ENCODE results near the gene SLC6A18. TPM values are rescaled to one million over a fixed set of nuclear protein-coding genes. Genes with fewer than 3 reads are reported as not detected.

The SLC6A18 gene
- total RNA-seq, 1 donor from 2014 or later = not detected

DNA sequence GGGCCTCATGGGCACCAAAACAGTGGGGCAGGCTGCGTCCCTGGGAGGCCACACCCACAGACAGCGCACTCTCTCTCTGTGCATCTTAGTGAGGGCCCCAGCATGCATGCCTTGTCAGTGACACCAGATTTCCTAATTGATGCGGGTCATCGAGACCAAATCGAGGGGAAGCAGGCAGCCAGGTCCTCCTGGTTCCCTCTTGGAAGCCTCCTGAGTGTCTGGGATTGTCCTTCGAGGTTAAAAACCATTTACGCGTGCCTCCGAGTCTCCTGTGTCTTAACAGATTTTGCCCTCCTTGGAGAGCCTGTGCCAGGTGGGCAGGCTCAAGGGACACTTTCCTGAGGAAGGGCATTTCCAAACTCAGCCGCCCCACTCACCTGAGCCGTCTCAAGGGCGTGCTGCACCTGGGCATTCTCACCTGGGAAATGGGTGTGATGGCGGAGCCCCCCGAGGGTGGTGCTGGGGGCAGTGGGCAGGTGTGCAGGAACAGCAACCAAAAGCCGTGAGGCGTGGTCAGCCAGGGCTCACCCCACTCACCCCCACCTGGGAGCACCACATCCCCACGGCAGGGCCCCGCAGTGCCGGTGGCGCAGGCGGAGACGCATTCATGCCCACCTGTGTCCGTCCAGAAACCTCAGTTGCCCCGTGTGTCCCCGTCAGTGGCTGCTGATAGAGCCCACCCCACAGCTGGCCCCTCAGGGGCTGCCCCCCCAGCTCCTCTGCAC, 21.1 kb upstream of the SLC6A18 start:
- intact Hi-C loops (cut with micrococcal nuclease) = no loop called here
- Mint-ChIP-seq H3K27me3 (no peaks in the 10 kb centered on the region), H3K9me3 (no peaks in the 10 kb centered on the region), H3K36me3 (ENCODE audit: low read depth) (no peaks in the 10 kb centered on the region), H3K4me1 (no peaks in the 10 kb centered on the region), H3K4me3 (no peak overlapping the region), H3K27ac (no peak overlapping the region)
- no peak for DNase-seq

DNA sequence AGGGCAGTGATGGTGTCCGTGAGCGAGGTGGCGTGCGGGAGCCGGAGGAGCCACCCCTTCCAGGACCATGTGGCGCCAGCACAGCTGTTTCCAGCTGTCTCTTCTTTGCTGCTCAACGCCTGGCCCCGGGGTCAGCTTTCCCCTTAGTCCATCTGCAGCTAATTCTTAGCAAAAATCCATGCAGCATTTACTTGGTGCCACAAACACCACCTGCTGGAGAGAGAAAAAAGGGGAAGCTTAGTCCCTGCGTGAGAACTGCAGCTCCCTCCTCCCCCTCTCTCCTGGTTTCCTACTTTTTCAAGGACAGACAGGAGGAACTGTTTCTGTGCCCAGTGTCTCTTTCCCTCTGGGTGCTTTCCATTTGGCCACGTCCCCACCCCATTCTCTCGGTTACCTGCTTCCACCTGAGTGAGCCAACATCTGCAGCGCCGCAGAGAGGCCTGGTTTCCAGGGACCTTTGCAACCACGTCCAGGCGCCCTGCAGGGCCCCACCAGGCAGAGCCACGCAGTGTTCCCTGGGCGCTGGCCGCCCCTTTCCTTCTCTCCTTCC, 20.4 kb upstream of the SLC6A18 start:
- intact Hi-C loops (cut with micrococcal nuclease) = no loop called here
- Mint-ChIP-seq H3K27ac (no peak overlapping the region), H3K27me3 (no peaks in the 10 kb centered on the region), H3K9me3 (no peaks in the 10 kb centered on the region), H3K36me3 (ENCODE audit: low read depth) (no peaks in the 10 kb centered on the region), H3K4me1 (no peaks in the 10 kb centered on the region), H3K4me3 (no peak overlapping the region)
- no peak for DNase-seq

DNA sequence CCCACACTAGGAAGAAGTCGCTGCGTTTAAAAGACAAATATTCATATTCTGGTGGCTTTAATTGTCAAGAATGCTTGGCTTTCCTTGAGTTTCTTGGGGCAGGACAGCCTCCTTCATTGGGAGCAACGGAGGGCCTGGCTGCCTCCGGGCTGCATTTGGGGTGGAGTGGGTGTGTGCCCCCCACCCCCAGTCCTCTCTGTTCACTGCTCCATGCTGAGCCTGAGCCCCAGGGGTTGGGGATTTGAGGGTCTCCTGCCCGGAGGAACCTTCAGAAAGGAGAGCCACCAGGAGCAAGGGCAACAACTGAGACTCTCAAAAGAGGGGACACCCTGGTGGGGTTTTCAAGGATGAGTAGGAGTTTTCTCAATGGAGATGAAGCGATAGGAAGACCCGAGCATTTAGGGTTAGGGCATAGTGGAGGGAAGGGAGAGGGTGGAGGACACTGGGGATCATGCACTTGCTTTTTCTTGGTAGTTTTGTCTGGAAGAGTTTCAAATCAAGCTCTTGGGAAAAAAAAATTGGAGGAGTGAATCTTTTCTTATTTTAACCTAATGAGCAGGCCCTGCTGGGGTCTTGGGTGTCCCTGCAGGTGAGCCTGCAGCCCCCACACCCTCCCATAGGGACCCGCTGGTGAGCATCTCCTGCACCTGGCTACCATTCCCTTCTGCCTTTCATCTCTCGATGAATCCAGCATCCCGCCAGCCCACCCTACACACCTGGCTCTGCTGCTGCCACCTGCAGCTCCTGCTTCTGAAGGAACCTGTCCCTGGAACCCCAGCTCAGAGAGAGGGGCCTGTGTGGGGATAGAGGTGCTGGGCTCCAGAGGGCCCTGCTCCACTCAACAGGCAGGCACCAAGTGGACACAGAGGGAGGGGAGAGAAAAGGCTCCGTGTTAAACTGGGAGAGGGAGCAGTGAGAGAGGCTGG, 19.7 kb upstream of the SLC6A18 start:
- H3K36me3 Mint-ChIP-seq (ENCODE audit: low read depth) = no peaks in the 10 kb centered on the region

DNA sequence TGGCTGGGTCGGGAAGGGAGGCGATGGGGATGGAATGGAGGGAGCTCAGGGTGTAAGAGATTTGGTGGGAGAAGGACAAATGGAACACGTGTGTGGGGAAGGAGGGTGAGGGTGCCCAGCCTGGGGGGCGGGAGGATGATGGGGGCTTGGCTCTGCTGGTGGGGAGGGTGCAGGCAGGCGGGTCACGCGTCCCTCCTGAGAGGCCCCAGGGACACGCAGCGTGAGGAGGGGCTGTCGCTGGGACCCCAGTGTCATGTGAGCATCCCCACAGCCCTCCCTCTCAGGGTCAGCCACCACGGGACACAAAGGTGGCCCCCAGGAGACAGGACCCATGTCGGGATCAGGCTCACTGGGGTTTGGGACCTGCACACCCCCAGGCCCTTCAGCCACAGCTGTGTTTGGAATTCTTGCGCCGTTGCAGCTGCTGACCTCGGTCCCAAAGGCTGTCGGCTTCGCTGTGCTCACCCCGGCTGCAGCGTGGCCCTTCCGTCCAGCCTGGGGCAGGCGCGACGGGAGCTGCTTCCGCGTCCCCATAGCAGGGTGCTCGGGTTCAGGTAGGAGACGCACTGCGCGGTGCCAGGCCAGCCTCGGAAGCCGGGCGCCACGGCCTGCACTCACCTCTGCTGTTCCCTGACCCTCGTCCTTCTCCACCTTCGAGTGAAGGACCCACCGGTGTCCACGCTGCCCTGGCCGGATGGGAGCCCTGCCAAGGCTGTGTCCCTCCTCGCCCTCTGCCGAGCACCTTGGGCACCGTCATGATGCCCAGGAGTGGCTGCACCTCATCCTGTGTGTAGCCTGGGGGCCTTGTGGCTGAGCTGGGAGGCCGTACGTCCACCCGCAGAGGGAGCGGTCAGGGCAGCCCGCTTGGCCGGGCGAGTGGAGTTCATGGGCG, 18.4 kb upstream of the SLC6A18 start:
- no peaks in the 10 kb centered on the region for H3K4me1 Mint-ChIP-seq
- H3K27ac Mint-ChIP-seq = no peak overlapping the region
- H3K27me3 Mint-ChIP-seq = no peaks in the 10 kb centered on the region
- intact Hi-C loops (cut with micrococcal nuclease) = no loop called here
- H3K36me3 Mint-ChIP-seq (ENCODE audit: low read depth) = no peaks in the 10 kb centered on the region
- H3K9me3 Mint-ChIP-seq = no peaks in the 10 kb centered on the region
- H3K4me3 Mint-ChIP-seq = no peak overlapping the region
- DNase-seq = no peak

More for the DNA sequence above, 19.7 kb upstream of the SLC6A18 start:
- Mint-ChIP-seq H3K4me1 (no peaks in the 10 kb centered on the region), H3K27me3 (no peaks in the 10 kb centered on the region), H3K4me3 (no peak overlapping the region), H3K9me3 (no peaks in the 10 kb centered on the region), H3K27ac (no peak overlapping the region)
- intact Hi-C loops (cut with micrococcal nuclease) = no loop called here
- no peak for DNase-seq

DNA sequence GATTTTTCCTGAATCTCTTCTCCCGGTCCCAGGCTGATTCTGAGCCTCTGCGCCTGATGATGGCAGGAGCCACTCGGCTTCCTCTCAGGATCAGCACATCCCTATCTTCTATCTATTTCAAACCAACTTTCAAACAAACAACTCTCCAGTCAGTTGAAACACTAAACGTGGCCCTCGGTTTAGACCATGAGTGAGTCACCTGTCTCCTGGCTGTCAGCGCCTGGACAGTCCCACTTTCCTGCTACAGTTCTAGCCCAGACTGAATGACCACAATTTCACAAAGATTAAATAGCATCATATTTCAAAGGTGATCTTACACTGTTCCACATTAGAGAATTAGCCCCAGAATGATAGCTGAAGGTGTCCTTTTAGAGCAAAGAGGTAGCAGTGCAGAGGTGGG, 17.6 kb upstream of the SLC6A18 start:
- H3K4me3 Mint-ChIP-seq = no peak overlapping the region
- H3K27me3 Mint-ChIP-seq = no peaks in the 10 kb centered on the region
- H3K27ac Mint-ChIP-seq = no peak overlapping the region
- no peaks in the 10 kb centered on the region for H3K4me1 Mint-ChIP-seq
- intact Hi-C loops (cut with micrococcal nuclease) = no loop called here
- H3K9me3 Mint-ChIP-seq = no peaks in the 10 kb centered on the region
- H3K36me3 Mint-ChIP-seq (ENCODE audit: low read depth) = no peaks in the 10 kb centered on the region
- DNase-seq = no peak

DNA sequence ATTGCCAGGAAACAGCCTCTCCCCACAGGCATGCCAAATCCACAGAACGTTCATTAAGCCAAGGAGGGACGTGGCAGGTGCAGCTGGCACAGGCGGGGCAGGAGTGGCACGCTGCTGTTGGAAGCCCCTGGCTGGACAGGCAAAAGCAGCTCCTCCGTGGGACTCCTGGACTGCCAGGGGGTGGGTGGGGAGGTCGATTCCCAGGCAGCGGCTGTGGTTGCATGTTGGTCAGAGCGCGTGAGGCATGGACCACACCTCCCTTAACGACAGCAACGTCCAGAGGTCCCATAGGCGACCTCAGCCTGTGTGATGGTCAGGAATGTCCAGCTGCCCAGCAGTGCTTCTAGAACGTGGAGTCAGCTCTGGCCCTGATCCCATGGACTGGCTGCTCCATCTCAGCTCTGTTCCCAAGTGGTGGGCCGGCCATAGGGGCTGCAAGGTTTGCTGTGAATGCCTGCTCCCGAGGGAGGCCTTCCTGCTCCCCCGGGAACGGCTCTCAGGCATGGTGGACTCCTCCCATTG, 16.9 kb upstream of the SLC6A18 start:
- Mint-ChIP-seq H3K27ac (no peak overlapping the region), H3K9me3 (no peaks in the 10 kb centered on the region), H3K27me3 (no peaks in the 10 kb centered on the region), H3K36me3 (ENCODE audit: low read depth) (no peaks in the 10 kb centered on the region), H3K4me3 (no peak overlapping the region), H3K4me1 (no peaks in the 10 kb centered on the region)
- intact Hi-C loops (cut with micrococcal nuclease) = no loop called here
- no peak for DNase-seq

DNA sequence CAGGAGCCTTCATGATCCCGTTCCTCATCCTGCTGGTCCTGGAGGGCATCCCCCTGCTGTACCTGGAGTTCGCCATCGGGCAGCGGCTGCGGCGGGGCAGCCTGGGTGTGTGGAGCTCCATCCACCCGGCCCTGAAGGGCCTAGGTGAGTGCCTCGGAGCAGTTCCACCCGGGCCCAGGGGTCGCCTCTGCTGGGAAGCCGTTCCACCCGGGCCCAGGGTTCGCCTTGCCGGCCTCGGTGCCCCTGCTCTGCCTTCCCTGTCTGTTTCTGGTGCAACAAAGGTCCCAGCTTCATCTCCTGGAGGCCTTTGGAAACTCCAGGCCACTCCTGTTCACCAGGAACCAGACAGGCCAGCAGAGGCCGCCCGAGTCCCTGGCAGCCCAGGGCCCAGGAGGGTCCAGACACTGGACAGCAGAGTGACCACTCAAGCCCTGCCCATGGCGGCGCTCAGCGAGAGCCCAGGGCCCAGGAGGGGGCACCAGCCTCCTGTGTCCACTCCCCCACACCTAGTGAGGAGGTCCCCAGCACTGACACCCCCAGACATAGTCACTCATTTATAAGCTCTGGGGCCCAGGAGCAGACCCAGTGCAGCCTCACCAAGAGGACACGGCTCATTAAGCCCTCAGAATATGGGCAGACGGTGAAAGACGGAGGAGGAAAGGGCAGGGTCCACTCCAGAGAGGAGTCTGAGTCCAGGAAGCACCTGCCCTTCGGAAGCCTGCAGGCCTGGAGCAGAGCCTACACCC, 16.3 kb upstream of the SLC6A18 start:
- Mint-ChIP-seq H3K4me1 (no peaks in the 10 kb centered on the region), H3K27ac (no peak overlapping the region), H3K4me3 (no peak overlapping the region), H3K36me3 (ENCODE audit: low read depth) (no peaks in the 10 kb centered on the region), H3K27me3 (no peaks in the 10 kb centered on the region), H3K9me3 (no peaks in the 10 kb centered on the region)
- no peak for DNase-seq
- intact Hi-C loops (cut with micrococcal nuclease) = no loop called here

DNA sequence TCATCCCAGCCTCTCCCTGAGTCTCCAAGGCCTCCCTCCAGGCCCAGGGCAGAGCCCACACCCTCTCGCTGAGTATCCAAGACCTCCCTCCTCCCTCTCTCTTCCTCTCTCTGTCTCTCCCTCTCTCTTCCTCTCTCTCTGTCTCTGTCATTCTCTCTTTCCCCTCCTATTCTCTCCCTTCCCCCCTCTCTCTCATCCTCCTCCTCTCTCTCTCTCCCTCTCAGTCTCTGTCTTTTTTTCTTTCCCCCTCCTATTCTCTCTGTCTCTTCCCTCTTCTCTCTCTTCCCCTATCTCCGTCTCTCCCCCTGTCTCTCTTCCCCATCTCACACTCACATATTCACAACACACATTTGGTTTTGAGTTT, 15.7 kb upstream of the SLC6A18 start:
- Mint-ChIP-seq H3K27ac (no peak overlapping the region), H3K27me3 (no peaks in the 10 kb centered on the region), H3K9me3 (no peaks in the 10 kb centered on the region), H3K36me3 (ENCODE audit: low read depth) (no peaks in the 10 kb centered on the region), H3K4me1 (no peaks in the 10 kb centered on the region), H3K4me3 (no peak overlapping the region)
- no peak for DNase-seq
- intact Hi-C loops (cut with micrococcal nuclease) = no loop called here

DNA sequence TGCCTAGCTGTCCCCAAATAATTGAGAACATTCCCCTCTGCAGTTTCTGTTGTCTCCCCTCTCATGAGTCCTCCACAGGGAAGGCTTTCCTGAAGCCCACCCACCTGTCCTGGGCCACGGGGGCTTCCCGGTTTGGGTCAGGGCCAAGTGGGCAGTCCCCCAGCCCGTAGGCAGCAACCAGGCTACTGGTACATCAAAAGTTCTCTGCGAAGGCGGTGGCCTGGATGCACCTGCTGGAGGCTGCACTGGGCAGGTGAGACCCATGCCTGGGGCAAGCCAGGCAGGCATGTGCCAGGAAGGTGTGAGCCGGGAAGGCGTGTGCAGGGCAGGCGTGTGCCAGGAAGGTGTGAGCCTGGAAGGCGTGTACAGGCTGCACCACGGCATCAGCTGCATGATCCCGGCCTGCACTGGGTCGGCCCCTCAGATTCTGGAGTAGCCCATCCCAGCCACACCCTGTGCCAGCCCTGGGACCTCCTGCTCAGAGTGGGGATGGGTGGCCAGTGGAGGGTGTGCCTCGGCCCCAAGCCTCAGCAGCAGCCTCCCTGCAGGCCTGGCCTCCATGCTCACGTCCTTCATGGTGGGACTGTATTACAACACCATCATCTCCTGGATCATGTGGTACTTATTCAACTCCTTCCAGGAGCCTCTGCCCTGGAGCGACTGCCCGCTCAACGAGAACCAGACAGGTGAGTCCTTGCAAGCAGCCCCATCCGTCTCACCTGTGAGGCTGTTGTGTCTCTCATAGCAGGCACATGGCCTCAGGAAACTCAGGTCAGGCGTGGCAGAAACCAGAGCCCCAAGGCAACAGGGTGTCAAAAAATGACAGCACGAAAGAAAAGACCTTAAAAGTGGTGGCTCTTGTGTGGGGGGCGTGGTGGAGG, 15.0 kb upstream of the SLC6A18 start:
- H3K4me1 Mint-ChIP-seq = no peaks in the 10 kb centered on the region
- no peaks in the 10 kb centered on the region for H3K36me3 Mint-ChIP-seq (ENCODE audit: low read depth)
- no peak for DNase-seq
- no peak overlapping the region for H3K4me3 Mint-ChIP-seq
- H3K27me3 Mint-ChIP-seq = no peaks in the 10 kb centered on the region
- H3K27ac Mint-ChIP-seq = no peak overlapping the region
- no peaks in the 10 kb centered on the region for H3K9me3 Mint-ChIP-seq
- intact Hi-C loops (cut with micrococcal nuclease) = no loop called here

DNA sequence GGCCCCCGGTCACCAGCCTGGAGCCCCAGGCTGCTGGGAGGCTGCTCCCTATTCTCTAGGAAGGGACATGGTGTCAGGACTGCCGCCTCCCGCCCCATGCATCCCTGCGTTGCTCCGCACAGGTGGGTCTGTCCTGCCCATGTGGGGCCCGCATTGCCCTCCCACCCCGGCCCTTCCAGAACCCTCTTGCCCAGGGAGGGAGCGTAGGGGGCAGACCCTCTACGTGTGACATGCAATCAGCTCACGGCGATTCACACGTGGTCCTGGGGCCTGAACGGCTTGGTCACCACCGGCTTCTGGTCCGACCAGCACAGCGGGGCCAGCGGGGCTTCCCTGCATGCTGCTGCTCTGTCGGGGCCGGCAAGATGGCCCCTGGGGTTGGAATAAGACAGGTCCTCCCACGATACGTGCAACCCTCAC, 14.3 kb upstream of the SLC6A18 start:
- H3K4me3 Mint-ChIP-seq = no peak overlapping the region
- H3K4me1 Mint-ChIP-seq = no peaks in the 10 kb centered on the region
- intact Hi-C loops (cut with micrococcal nuclease) = no loop called here
- no peak overlapping the region for H3K27ac Mint-ChIP-seq
- H3K27me3 Mint-ChIP-seq = no peaks in the 10 kb centered on the region
- H3K9me3 Mint-ChIP-seq = no peaks in the 10 kb centered on the region
- no peak for DNase-seq
- no peaks in the 10 kb centered on the region for H3K36me3 Mint-ChIP-seq (ENCODE audit: low read depth)

DNA sequence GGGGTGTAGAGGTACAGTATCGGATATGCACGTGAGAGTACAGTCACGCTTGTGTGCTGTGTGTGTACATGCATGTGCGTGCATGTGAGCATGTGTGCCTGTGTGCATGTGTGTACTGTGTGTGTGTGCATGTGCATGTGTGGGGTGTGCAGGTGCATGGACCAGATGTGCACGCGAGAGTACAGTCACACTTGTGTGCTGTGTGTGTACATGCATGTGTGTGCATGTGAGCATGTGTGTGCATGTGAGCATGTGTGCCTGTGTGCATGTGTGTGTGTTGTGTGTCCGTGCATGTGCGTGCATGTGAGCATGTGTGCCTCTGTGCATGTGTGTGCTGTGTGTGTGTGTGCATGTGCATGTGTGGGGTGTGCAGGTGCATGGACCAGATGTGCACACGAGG, 13.5 kb upstream of the SLC6A18 start:
- H3K27me3 Mint-ChIP-seq = no peaks in the 10 kb centered on the region
- H3K9me3 Mint-ChIP-seq = no peaks in the 10 kb centered on the region
- no peaks in the 10 kb centered on the region for H3K4me1 Mint-ChIP-seq
- no peaks in the 10 kb centered on the region for H3K36me3 Mint-ChIP-seq (ENCODE audit: low read depth)
- no peak overlapping the region for H3K4me3 Mint-ChIP-seq
- intact Hi-C loops (cut with micrococcal nuclease) = no loop called here
- DNase-seq = no peak
- H3K27ac Mint-ChIP-seq = no peak overlapping the region

DNA sequence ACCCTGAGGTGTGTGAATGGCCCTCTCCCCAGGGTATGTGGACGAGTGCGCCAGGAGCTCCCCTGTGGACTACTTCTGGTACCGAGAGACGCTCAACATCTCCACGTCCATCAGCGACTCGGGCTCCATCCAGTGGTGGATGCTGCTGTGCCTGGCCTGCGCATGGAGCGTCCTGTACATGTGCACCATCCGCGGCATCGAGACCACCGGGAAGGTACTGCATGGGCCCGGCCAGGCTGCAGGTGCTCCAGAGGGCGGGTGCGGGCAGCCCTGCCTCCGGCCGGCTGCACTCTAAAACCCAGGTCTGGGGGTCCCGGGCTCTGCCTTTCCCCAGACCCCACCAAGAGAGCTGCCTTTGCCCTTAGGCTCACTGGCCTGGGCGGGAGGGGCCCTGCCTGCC, 12.9 kb upstream of the SLC6A18 start:
- Mint-ChIP-seq H3K4me3 (no peak overlapping the region), H3K36me3 (ENCODE audit: low read depth) (no peaks in the 10 kb centered on the region), H3K27me3 (no peaks in the 10 kb centered on the region), H3K27ac (no peak overlapping the region), H3K4me1 (no peaks in the 10 kb centered on the region), H3K9me3 (no peaks in the 10 kb centered on the region)
- intact Hi-C loops (cut with micrococcal nuclease) = no loop called here
- no peak for DNase-seq

Data from activated CD4-positive, alpha-beta T cell treated with anti-CD3 and anti-CD28 coated beads, Interleukin-2, amount 10 ng/mL, durations not matched to agents 24 days and 14 days (primary cell).